ENCODE data around the gene HMGB4.

Gene HMGB4

GRCh38 chr1:33906156-33906555 is 42.3 kb downstream of the HMGB4 start:
- Histone ChIP-seq H4K20me1 (ENCODE audit: control insufficient read depth, insufficient read depth, low read depth, low read length) (no peaks in the 10 kb centered on the region), H3K9me3 (ENCODE audit: control insufficient read depth, insufficient read depth, low read length) (no peaks in the 10 kb centered on the region), H3K4me2 (ENCODE audit: low read length) (no peak overlapping the region), H3F3A (ENCODE audit: control insufficient read depth, insufficient read depth) (no peaks in the 10 kb centered on the region), H3K4me3 (ENCODE audit: low read length) (no peak overlapping the region), H3K79me2 (ENCODE audit: control insufficient read depth, low read length) (no peaks in the 10 kb centered on the region), H3K36me3 (ENCODE audit: control insufficient read depth, low read length) (no peaks in the 10 kb centered on the region), H3K9me2 (replicated peaks; ENCODE audit: control insufficient read depth, low read length) (no peaks in the 10 kb centered on the region), H3K27me3 (ENCODE audit: control insufficient read depth, low read length) (0 out of 2 replicates have a peak, but pooled peaks cover 5% of the 10 kb centered on the region), H3K27ac (ENCODE audit: low read depth, low read length) (no peak overlapping the region), H3K4me1 (ENCODE audit: control insufficient read depth, low read length) (peaks cover 19% of the 10 kb centered on the region)
- no peak for TF ChIP-seq EZH2phosphoT487 (IDR thresholded peaks at IDR 0.05; ENCODE audit: borderline replicate concordance, low read length)
- TF ChIP-seq, protein P1, sequence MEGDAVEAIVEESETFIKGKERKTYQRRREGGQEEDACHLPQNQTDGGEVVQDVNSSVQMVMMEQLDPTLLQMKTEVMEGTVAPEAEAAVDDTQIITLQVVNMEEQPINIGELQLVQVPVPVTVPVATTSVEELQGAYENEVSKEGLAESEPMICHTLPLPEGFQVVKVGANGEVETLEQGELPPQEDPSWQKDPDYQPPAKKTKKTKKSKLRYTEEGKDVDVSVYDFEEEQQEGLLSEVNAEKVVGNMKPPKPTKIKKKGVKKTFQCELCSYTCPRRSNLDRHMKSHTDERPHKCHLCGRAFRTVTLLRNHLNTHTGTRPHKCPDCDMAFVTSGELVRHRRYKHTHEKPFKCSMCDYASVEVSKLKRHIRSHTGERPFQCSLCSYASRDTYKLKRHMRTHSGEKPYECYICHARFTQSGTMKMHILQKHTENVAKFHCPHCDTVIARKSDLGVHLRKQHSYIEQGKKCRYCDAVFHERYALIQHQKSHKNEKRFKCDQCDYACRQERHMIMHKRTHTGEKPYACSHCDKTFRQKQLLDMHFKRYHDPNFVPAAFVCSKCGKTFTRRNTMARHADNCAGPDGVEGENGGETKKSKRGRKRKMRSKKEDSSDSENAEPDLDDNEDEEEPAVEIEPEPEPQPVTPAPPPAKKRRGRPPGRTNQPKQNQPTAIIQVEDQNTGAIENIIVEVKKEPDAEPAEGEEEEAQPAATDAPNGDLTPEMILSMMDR (IDR thresholded peaks at IDR 0.05; ENCODE audit: low read depth, low read length, poor library complexity, severe bottlenecking), result no peak

- Histone ChIP-seq H3K27me3 (ENCODE audit: control insufficient read depth, low read length) (no peaks in the 10 kb centered on the region), H3K9me2 (replicated peaks; ENCODE audit: control insufficient read depth, low read length) (no peaks in the 10 kb centered on the region), H3K27ac (ENCODE audit: low read depth, low read length) (no peak overlapping the region), H3F3A (ENCODE audit: control insufficient read depth, insufficient read depth) (no peaks in the 10 kb centered on the region), H3K4me1 (ENCODE audit: control insufficient read depth, low read length) (peaks cover 8% of the 10 kb centered on the region), H3K36me3 (ENCODE audit: control insufficient read depth, low read length) (no peaks in the 10 kb centered on the region), H3K9me3 (ENCODE audit: control insufficient read depth, insufficient read depth, low read length) (no peaks in the 10 kb centered on the region), H4K20me1 (ENCODE audit: control insufficient read depth, insufficient read depth, low read depth, low read length) (no peaks in the 10 kb centered on the region), H3K79me2 (ENCODE audit: control insufficient read depth, low read length) (no peaks in the 10 kb centered on the region), H3K4me2 (ENCODE audit: low read length) (no peak overlapping the region), H3K4me3 (ENCODE audit: low read length) (no peak overlapping the region)
- TF ChIP-seq, protein P1 (IDR thresholded peaks at IDR 0.05; ENCODE audit: low read depth, low read length, poor library complexity, severe bottlenecking), result no peak
- TF ChIP-seq EZH2phosphoT487 (IDR thresholded peaks at IDR 0.05; ENCODE audit: borderline replicate concordance, low read length), result no peak
Measured at GRCh38 chr1:33908324-33908956, 44.6 kb downstream of the HMGB4 start.

All from DOHH2 (cell line).